Liver (tissue), 9 donors: ENCODE data around the gene NFYB. TPM values are rescaled to one million over a fixed set of nuclear protein-coding genes. Genes with fewer than 3 reads are reported as not detected.

ENCODE experiments used
- DNase-seq: peaks from one replicate; pipeline ENCODE4 v3.0.0-alpha.2; 2017; ENCODE audit warnings: low spot score
- H3K27ac ChIP-seq, 2 donors: one replicate each; pipeline ENCODE4 v1.7.0; 2013; ENCODE audit warnings: inconsistent platforms in 2 of 2, low read length in 2 of 2, control low read depth in 1 of 2, low read depth in 1 of 2, mild to moderate bottlenecking in 1 of 2
- H3K27me3 ChIP-seq, 4 donors: one replicate each; pipeline versions ENCODE4 v1.6.1 to v1.7.0; 2013; ENCODE audit warnings: low read length in 3 of 4, inconsistent platforms in 1 of 4, mild to moderate bottlenecking in 1 of 4, moderate library complexity in 1 of 4; ENCODE audit not compliant: control insufficient read depth in 4 of 4, insufficient read depth in 4 of 4
- H3K36me3 ChIP-seq, 4 donors: one replicate each; pipeline versions ENCODE4 v1.6.1 to v1.7.0; 2013; ENCODE audit warnings: low read length in 3 of 4, mild to moderate bottlenecking in 3 of 4, low read depth in 1 of 4, moderate library complexity in 1 of 4; ENCODE audit not compliant: control insufficient read depth in 4 of 4, insufficient read depth in 3 of 4
- H3K4me1 ChIP-seq, 4 donors: one replicate each; pipeline versions ENCODE4 v1.6.1 to v1.7.0; 2013; ENCODE audit warnings: low read length in 3 of 4, mild to moderate bottlenecking in 3 of 4, moderate library complexity in 1 of 4; ENCODE audit not compliant: control insufficient read depth in 4 of 4, insufficient read depth in 4 of 4
- H3K4me3 ChIP-seq, 3 donors: one replicate each; pipeline versions ENCODE4 v1.6.1 to v1.7.0; 2013; ENCODE audit warnings: low read length in 3 of 3, control low read depth in 1 of 3, low read depth in 1 of 3, mild to moderate bottlenecking in 1 of 3
- H3K9ac ChIP-seq, 2 donors: one replicate each; pipeline ENCODE4 v1.7.0; 2013; ENCODE audit warnings: low read length in 2 of 2, mild to moderate bottlenecking in 2 of 2, moderate library complexity in 2 of 2, control low read depth in 1 of 2, low read depth in 1 of 2
- H3K9me3 ChIP-seq, 4 donors: one replicate each; pipeline versions ENCODE4 v1.6.1 to v1.7.0; 2013; ENCODE audit warnings: low read length in 3 of 4; ENCODE audit not compliant: control insufficient read depth in 4 of 4
- ATF3 ChIP-seq: IDR thresholded peaks from 2 replicates; pipeline ENCODE4 v1.6.1; 2016; ENCODE audit warnings: antibody characterized with exemption
- CTCF ChIP-seq: fragments of 150-350 bp; IDR thresholded peaks from 2 replicates; pipeline ENCODE4 v1.5.1; 2017; ENCODE audit warnings: improper control_type of control experiment, low read depth, low read length; ENCODE audit not compliant: missing input control
- EGR1 ChIP-seq, 2 donors: IDR thresholded peaks; 2 replicates each; pipeline ENCODE4 v1.6.1; 2016 to 2018; ENCODE audit warnings: antibody characterized with exemption in 2 of 2, low read depth in 2 of 2
- FOXA1 ChIP-seq: IDR thresholded peaks from 2 replicates; pipeline ENCODE4 v1.6.1; 2016; ENCODE audit warnings: antibody characterized with exemption
- FOXA2 ChIP-seq: IDR thresholded peaks from 2 replicates; pipeline ENCODE4 v1.6.1; 2016; ENCODE audit warnings: antibody characterized with exemption
- GABPA ChIP-seq, 2 donors: IDR thresholded peaks in 1 of 2; conservative IDR thresholded peaks in 1 of 2; 2 replicates each; pipeline ENCODE4 v1.6.1; 2016; ENCODE audit warnings: antibody characterized with exemption in 2 of 2, mild to moderate bottlenecking in 1 of 2, moderate library complexity in 1 of 2
- HNF4A ChIP-seq, 2 donors: conservative IDR thresholded peaks; 2 replicates each; pipeline ENCODE4 v1.6.1; 2016; ENCODE audit warnings: antibody characterized with exemption in 2 of 2, mild to moderate bottlenecking in 2 of 2
- HNF4G ChIP-seq: IDR thresholded peaks from 2 replicates; pipeline ENCODE4 v1.6.1; 2016; ENCODE audit warnings: antibody characterized with exemption
- JUND ChIP-seq, 2 donors: IDR thresholded peaks; 2 replicates each; pipeline ENCODE4 v1.6.1; 2016; ENCODE audit warnings: antibody characterized with exemption in 2 of 2
- NR2F2 ChIP-seq: IDR thresholded peaks from 2 replicates; pipeline ENCODE4 v1.6.1; 2016; ENCODE audit warnings: antibody characterized with exemption
- RAD21 ChIP-seq, 2 donors: IDR thresholded peaks; 2 replicates each; pipeline ENCODE4 v1.6.1; 2016; ENCODE audit warnings: antibody characterized with exemption in 2 of 2, mild to moderate bottlenecking in 2 of 2
- REST ChIP-seq: IDR thresholded peaks from 2 replicates; pipeline ENCODE4 v1.6.1; 2016; ENCODE audit warnings: antibody characterized with exemption, mild to moderate bottlenecking
- RXRA ChIP-seq, 2 donors: IDR thresholded peaks; 2 replicates each; pipeline ENCODE4 v1.6.1; 2017 to 2018; ENCODE audit warnings: antibody characterized with exemption in 2 of 2, mild to moderate bottlenecking in 1 of 2
- SP1 ChIP-seq: IDR thresholded peaks from 2 replicates; pipeline ENCODE4 v1.6.1; 2018; ENCODE audit warnings: antibody characterized with exemption, mild to moderate bottlenecking
- TAF1 ChIP-seq: conservative IDR thresholded peaks from 2 replicates; pipeline ENCODE4 v1.6.1; 2016; ENCODE audit warnings: antibody characterized with exemption, mild to moderate bottlenecking
- YY1 ChIP-seq: IDR thresholded peaks from 2 replicates; pipeline ENCODE4 v1.6.1; 2016; ENCODE audit warnings: antibody characterized with exemption, mild to moderate bottlenecking
- ZBTB33 ChIP-seq: IDR thresholded peaks from 2 replicates; pipeline ENCODE4 v1.6.1; 2016; ENCODE audit warnings: antibody characterized with exemption
- WGBS: extraction: QIAGEN DNeasy Blood & Tissue Kit; methylation state at CpG from one replicate; pipeline ENCODE4 v1.1.7; 2013; 5-methylcytosine and 5-hydroxymethylcytosine counted together
- polyA plus RNA-seq, 2 donors: library from polyadenylated mRNA; stranded (reverse) in 1 of 2; unstranded in 1 of 2; fragments of 200-250 nt in 1 of 2; fragments of >200 nt in 1 of 2; fragmentation: Nextera tagmentation in 1 of 2; extraction: Ambion mirVana in 1 of 2; gene quantifications; one replicate each; pipeline versions ENCODE4 v1.2.1 to v1.2.3, GENCODE V29; 2013 to 2015
- total RNA-seq, 2 donors: library from RNA; depleted of rRNA; stranded (reverse); fragments of >200 nt; gene quantifications; one replicate each; pipeline ENCODE4 v1.2.3, GENCODE V29; 2014
- donor health status: healthy.
- donor health status: healthy.
- donor health status: healthy.
- donor health status: healthy.
- donor health status: healthy.

NFYB gene
- total and polyA plus RNA-seq, 4 donors: 7.6 to 14.6 (median 11.5) TPM

- 95% methylated on average over 8 of the region's 8 CpGs for WGBS
- no peak overlapping the region for H3K4me3 ChIP-seq
These were observed 17.9 kb upstream of the NFYB start for GRCh38 chr12:104155711-104156555.

More at GRCh38 chr12:104155711-104156555, 17.9 kb upstream of the NFYB start:
- TF ChIP-seq RXRA (IDR thresholded peaks at IDR 0.05) (no peak), JUND (IDR thresholded peaks at IDR 0.05) (no peak), GABPA (IDR thresholded peaks at IDR 0.05 in 1 of 2, conservative IDR thresholded peaks at IDR 0.05 in 1 of 2) (no peak), RAD21 (IDR thresholded peaks at IDR 0.05) (no peak), TAF1 (no peak), NR2F2 (no peak), YY1 (no peak), FOXA1 (no peak), ATF3 (no peak), HNF4A (conservative IDR thresholded peaks at IDR 0.05) (no peak), EGR1 (IDR thresholded peaks at IDR 0.05; ENCODE audit: low read depth in 2 of 2) (no peak), CTCF (no peak), REST (no peak), FOXA2 (no peak), SP1 (no peak), ZBTB33 (no peak), HNF4G (no peak)
- no peak overlapping the region for H3K27ac ChIP-seq
- DNase-seq: no peak
- no peaks in the 10 kb centered on the region for H3K4me1 ChIP-seq
- H3K9me3 ChIP-seq: no peaks in the 10 kb centered on the region
- no peak overlapping the region for H3K9ac ChIP-seq
- no peaks in the 10 kb centered on the region for H3K27me3 ChIP-seq
- no peaks in the 10 kb centered on the region for H3K36me3 ChIP-seq
